ENCODE results near the gene MIPEP. TPM values are rescaled to one million over a fixed set of nuclear protein-coding genes. Genes with fewer than 3 reads are reported as not detected.
A peak's percentile ranks its signal among the peaks of the same experiment; 100 is the strongest.

MIPEP gene
- total RNA-seq, 4 donors from 2014 or later, result 12.1 to 25.7 (median 19.5) TPM

DNA sequence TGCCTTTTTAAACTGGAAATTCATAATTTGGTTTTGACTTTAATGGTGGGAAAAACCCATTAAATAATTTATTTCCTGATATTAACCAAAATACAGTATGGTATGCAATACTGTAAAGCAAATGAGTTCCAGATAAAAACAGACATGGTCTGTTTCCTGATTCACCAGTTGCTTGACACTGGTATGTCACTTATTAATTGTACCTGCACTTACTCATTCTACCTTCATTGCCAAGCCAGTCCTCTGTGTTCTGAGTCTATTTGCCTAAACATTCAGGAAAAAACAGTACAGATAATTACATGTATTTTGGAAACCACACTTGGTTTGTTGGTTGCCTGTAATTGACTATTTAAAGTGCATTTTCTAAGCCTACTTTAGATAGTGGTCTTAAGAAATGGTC is 159.7 kb downstream of the MIPEP start:
- Histone ChIP-seq H3K4me1 (peaks cover 0 to 33% (median 0%) of the 10 kb centered on the region in 3 donors), H3K27me3 (no peaks in the 10 kb centered on the region), H3K36me3 (peaks cover 0 to 17% (median 0%) of the 10 kb centered on the region in 3 donors), H3K27ac (no peak overlapping the region), H3K4me3 (no peak overlapping the region), H3K9me3 (no peaks in the 10 kb centered on the region)
- TF ChIP-seq, protein P1, sequence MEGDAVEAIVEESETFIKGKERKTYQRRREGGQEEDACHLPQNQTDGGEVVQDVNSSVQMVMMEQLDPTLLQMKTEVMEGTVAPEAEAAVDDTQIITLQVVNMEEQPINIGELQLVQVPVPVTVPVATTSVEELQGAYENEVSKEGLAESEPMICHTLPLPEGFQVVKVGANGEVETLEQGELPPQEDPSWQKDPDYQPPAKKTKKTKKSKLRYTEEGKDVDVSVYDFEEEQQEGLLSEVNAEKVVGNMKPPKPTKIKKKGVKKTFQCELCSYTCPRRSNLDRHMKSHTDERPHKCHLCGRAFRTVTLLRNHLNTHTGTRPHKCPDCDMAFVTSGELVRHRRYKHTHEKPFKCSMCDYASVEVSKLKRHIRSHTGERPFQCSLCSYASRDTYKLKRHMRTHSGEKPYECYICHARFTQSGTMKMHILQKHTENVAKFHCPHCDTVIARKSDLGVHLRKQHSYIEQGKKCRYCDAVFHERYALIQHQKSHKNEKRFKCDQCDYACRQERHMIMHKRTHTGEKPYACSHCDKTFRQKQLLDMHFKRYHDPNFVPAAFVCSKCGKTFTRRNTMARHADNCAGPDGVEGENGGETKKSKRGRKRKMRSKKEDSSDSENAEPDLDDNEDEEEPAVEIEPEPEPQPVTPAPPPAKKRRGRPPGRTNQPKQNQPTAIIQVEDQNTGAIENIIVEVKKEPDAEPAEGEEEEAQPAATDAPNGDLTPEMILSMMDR (IDR thresholded peaks at IDR 0.05), result no peak
- no peak for TF ChIP-seq POLR2A (IDR thresholded peaks at IDR 0.05)
- no peak for DNase-seq
- intact Hi-C loops (cut with DNase I), result no loop called here

DNA sequence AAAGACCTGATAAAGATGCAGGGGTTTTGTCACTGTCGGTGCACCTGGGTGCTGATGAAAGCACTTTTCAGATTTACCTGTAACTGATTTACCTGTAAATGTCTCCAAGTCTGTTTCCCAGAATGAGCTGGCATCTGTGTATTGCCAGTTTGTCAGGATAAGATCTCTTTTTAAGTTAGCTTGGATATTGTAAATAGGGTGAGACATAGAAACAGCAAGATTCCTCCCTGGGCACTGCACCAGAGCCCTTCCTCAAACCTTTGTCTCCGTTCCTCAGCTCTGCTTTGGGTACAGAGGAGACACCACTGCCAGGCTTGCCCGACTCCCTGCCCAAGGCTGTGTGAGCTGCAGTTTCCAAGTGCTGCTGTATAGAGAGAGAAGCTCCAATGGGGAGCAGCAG is 160.4 kb downstream of the MIPEP start:
- 50 to 67% methylated on average over 3 of the region's 3 CpGs for WGBS, 2 donors
- Histone ChIP-seq H3K9me3 (no peaks in the 10 kb centered on the region), H3K36me3 (peaks cover 0 to 17% (median 0%) of the 10 kb centered on the region in 3 donors), H3K27ac (peak overlapping the region in 2 of 4 donors; percentile 10 to 15), H3K4me1 (peaks cover 0 to 33% (median 0%) of the 10 kb centered on the region in 3 donors), H3K4me3 (no peak overlapping the region), H3K27me3 (no peaks in the 10 kb centered on the region)
- no peak for DNase-seq
- intact Hi-C loops (cut with DNase I), result no loop called here
- TF ChIP-seq, protein P1 (IDR thresholded peaks at IDR 0.05), result no peak
- no peak for TF ChIP-seq POLR2A (IDR thresholded peaks at IDR 0.05)

DNA sequence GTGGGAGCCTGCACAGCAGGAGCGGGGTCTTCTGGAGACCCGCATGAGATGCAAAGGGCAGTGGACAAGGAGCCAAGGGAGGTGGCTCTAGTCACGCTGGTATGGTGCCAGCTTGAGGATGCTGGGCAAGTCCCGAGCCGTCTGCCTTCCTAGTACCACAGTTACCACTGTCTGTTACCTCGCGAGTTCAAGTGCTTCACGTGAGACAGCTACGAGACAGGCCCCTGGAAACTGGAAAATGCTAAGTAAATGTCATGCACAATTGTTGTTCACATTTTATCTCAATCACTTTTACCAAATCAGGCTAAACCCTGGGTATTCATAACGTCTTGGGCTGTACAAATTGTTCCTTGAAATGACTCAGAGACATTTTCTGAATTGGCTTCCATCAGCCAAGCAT is 163.3 kb downstream of the MIPEP start:
- H3K4me1 ChIP-seq, result peaks cover 0 to 38% (median 5%) of the 10 kb centered on the region in 3 donors
- 59 to 73% methylated on average over 8 of the region's 10 CpGs for WGBS, 2 donors
- peaks cover 0 to 17% (median 0%) of the 10 kb centered on the region in 3 donors for H3K36me3 ChIP-seq
- H3K27ac ChIP-seq, result peak overlapping the region in 2 of 4 donors; percentile 24 to 45
- no peaks in the 10 kb centered on the region for H3K27me3 ChIP-seq
- H3K4me3 ChIP-seq, result no peak overlapping the region
- H3K9me3 ChIP-seq, result no peaks in the 10 kb centered on the region
- TF ChIP-seq POLR2A (IDR thresholded peaks at IDR 0.05), result no peak
- TF ChIP-seq, protein P1 (IDR thresholded peaks at IDR 0.05), result no peak
- intact Hi-C loops (cut with DNase I), result no loop called here
- DNase-seq, result no peak

DNA sequence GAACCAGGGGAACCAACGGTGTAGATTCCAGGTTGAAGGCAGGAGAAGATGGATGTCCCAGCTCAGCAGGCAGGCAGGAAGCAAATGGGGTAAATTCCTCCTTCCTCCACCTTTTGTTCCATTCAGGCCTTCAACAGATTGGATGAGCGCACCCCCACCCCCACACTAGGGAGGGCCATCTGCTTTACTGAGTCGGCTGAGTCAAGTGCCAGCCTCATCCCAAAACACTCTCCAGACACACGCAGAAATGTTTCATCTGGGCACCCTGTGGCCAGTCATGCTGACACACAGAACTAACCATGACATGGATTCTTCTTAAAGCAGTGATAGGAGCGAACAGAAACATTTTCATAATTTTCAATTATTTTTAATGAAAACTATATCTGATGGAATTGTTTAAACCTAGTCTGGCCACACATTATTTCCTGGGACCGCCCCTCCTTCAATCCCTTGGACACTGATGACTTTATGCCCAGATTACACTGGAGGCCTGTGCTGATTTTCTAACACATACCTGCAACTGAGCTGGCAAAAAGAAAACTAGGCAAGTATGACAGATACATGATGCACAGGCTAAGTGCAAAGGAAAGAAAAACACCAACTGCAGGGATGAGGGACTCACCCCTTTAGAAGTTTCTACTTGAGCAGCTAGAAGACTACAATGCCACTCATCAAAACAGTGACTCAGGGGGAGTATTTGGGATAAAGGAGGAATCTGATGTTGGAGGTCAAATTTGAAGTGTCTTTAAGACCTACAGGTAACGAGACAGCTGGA is 164.8 kb downstream of the MIPEP start:
- 87 to 93% methylated on average over 7 of the region's 7 CpGs for WGBS, 2 donors
- intact Hi-C loops (cut with DNase I), result no loop called here
- TF ChIP-seq, protein P1 (IDR thresholded peaks at IDR 0.05), result no peak
- no peak for TF ChIP-seq POLR2A (IDR thresholded peaks at IDR 0.05)
- H3K36me3 ChIP-seq, result peaks cover 0 to 15% (median 0%) of the 10 kb centered on the region in 3 donors
- no peaks in the 10 kb centered on the region for H3K27me3 ChIP-seq
- H3K4me1 ChIP-seq, result peaks cover 2 to 32% (median 5%) of the 10 kb centered on the region in 3 donors
- no peak overlapping the region for H3K4me3 ChIP-seq
- H3K9me3 ChIP-seq, result no peaks in the 10 kb centered on the region
- no peak for DNase-seq
- H3K27ac ChIP-seq, result peak overlapping the region in 2 of 4 donors; percentile 39 to 61

DNA sequence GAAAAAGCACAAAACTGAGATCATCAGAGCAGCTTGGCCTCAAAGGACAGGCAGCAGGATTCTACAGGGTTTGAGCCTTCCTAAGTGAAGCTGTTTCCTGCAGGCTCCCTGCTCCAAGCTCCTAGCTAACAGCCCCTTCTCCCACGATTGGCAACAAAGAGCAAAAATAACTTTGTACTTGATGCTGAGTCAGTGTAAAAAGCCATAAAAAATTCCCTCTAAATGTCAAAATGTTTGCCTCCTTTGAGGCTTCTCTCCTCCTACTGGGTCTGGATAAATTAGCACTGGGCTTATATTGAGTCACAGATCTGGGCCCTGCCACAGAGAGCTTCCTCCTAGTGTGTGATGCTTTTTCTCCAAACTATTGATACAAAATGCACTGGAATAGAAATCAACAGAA is 165.7 kb downstream of the MIPEP start:
- intact Hi-C loops (cut with DNase I), result no loop called here
- Histone ChIP-seq H3K4me1 (peaks cover 4 to 32% (median 5%) of the 10 kb centered on the region in 3 donors), H3K27me3 (no peaks in the 10 kb centered on the region), H3K9me3 (no peaks in the 10 kb centered on the region), H3K4me3 (no peak overlapping the region), H3K27ac (peak overlapping the region in 2 of 4 donors; percentile 39 to 61), H3K36me3 (peaks cover 0 to 6% (median 0%) of the 10 kb centered on the region in 3 donors)
- 13 to 20% methylated on average over 1 of the region's 1 CpG for WGBS, 2 donors
- no peak for TF ChIP-seq POLR2A (IDR thresholded peaks at IDR 0.05)
- no peak for DNase-seq

Measured in esophagus squamous epithelium (tissue), 5 donors.